B cell (primary cell): ENCODE measurements around the gene TUSC1. TPM values are rescaled to one million over a fixed set of nuclear protein-coding genes. Genes with fewer than 3 reads are reported as not detected.

Experiments
- ATAC-seq: fragments of 200-7000 bp; cut with Tn5 transposase; one replicate; pipeline ENCODE4 v1.10.0; 2021; ENCODE audit warnings: low read depth, mild to moderate bottlenecking, moderate number of reproducible peaks, moderate library complexity
- CTCF ChIA-PET: fragments of 350-600 bp; sonication (Branson Sonifier 250); formaldehyde crosslinking; loops from one replicate; lab custom pipeline; 2021; ENCODE audit warnings: antibody characterized with exemption, inconsistent platforms; lab: Charles Lee
- POLR2A ChIA-PET: fragments of 350-600 bp; sonication (Branson Sonifier 250); formaldehyde crosslinking; loops from one replicate; lab custom pipeline; 2021; ENCODE audit warnings: antibody characterized with exemption; lab: Charles Lee
- DNase-seq: peaks from one replicate; pipeline ENCODE4 v3.0.0; 2013
- H2AFZ ChIP-seq: 2 replicates; pipeline ENCODE4 v1.6.1; 2012; ENCODE audit warnings: mild to moderate bottlenecking, low read depth, low read length; ENCODE audit not compliant: insufficient read depth, poor library complexity, severe bottlenecking
- H3K27ac ChIP-seq, 2 donors: 1 replicate in 1 of 2; 2 replicates in 1 of 2; pipeline ENCODE4 v1.5.1; 2012 to 2013; ENCODE audit warnings: low read length in 2 of 2, mild to moderate bottlenecking in 2 of 2, moderate library complexity in 1 of 2
- H3K27me3 ChIP-seq, 4 experiments: fragments of 200-600 bp in 1 of 4; sonication (generic) in 1 of 4; replicated peaks in 1 of 4; 1 replicate in 2 of 4; 2 replicates in 2 of 4; pipeline versions ENCODE4 v1.6.1 to v1.7.0; 2013 to 2016; ENCODE audit warnings: low read length in 3 of 4, mild to moderate bottlenecking in 2 of 4, mixed read lengths in 1 of 4, moderate library complexity in 1 of 4; ENCODE audit not compliant: insufficient read depth in 4 of 4, control insufficient read depth in 3 of 4; ENCODE audit errors: control extremely low read depth in 1 of 4
- H3K36me3 ChIP-seq, 2 experiments: replicated peaks in 1 of 2; 1 replicate in 1 of 2; 2 replicates in 1 of 2; pipeline versions ENCODE4 v1.6.1 to v1.7.1; 2013; ENCODE audit warnings: low read length in 1 of 2; ENCODE audit not compliant: insufficient read depth in 2 of 2, control insufficient read depth in 1 of 2; ENCODE audit errors: control extremely low read depth in 1 of 2, extremely low read depth in 1 of 2
- H3K4me1 ChIP-seq, 2 donors: fragments of 200-600 bp in 1 of 2; sonication (generic) in 1 of 2; 1 replicate in 1 of 2; 2 replicates in 1 of 2; pipeline versions ENCODE4 v1.5.1 to v1.6.1; 2013 to 2017; ENCODE audit warnings: low read length in 2 of 2; ENCODE audit not compliant: control insufficient read depth in 2 of 2, insufficient read depth in 2 of 2
- H3K4me2 ChIP-seq: replicated peaks from 2 replicates; pipeline ENCODE3; 2012; ENCODE audit warnings: mild to moderate bottlenecking, low read depth, low read length; ENCODE audit not compliant: poor library complexity, severe bottlenecking
- H3K4me3 ChIP-seq, 5 experiments: fragments of 200-600 bp in 1 of 5; sonication (generic) in 1 of 5; 1 replicate in 3 of 5; 2 replicates in 2 of 5; pipeline versions ENCODE4 v1.5.1 to v1.7.0; 2011 to 2016; ENCODE audit warnings: low read length in 4 of 5, mild to moderate bottlenecking in 4 of 5, low read depth in 2 of 5, control low read depth in 1 of 5, moderate library complexity in 1 of 5; ENCODE audit not compliant: insufficient read depth in 1 of 5; ENCODE audit errors: control extremely low read depth in 1 of 5, extremely low read depth in 1 of 5
- H3K79me2 ChIP-seq: fragments of 200-600 bp; sonication (generic); one replicate; pipeline ENCODE4 v1.6.0; 2016; ENCODE audit warnings: low read length; ENCODE audit not compliant: control insufficient read depth, insufficient read depth
- H3K9ac ChIP-seq: fragments of 200-600 bp; sonication (generic); 2 replicates; pipeline ENCODE4 v1.6.1; 2017; ENCODE audit warnings: mild to moderate bottlenecking, low read length, moderate library complexity
- H3K9me3 ChIP-seq, 3 donors: one replicate each; pipeline versions ENCODE4 v1.6.1 to v1.7.1; 2013; ENCODE audit warnings: low read length in 2 of 3; ENCODE audit not compliant: control insufficient read depth in 2 of 3, insufficient read depth in 1 of 3; ENCODE audit errors: control extremely low read depth in 1 of 3
- H4K20me1 ChIP-seq: 2 replicates; pipeline ENCODE4 v1.6.0; 2012; ENCODE audit warnings: mild to moderate bottlenecking, low read length; ENCODE audit not compliant: insufficient read depth, control insufficient read depth, poor library complexity, severe bottlenecking
- H3K27ac Mint-ChIP-seq: one replicate; pipeline ENCODE4 v1.8.0; 2021; ENCODE audit warnings: mixed read lengths
- H3K27me3 Mint-ChIP-seq: one replicate; pipeline ENCODE4 v1.8.0; 2021; ENCODE audit warnings: mixed read lengths
- H3K4me1 Mint-ChIP-seq: one replicate; pipeline ENCODE4 v1.8.0; 2021; ENCODE audit warnings: mixed read lengths
- H3K4me3 Mint-ChIP-seq: one replicate; pipeline ENCODE4 v1.8.0; 2021; ENCODE audit warnings: mixed read lengths
- H3K9me3 Mint-ChIP-seq: one replicate; pipeline ENCODE4 v1.8.0; 2022; ENCODE audit warnings: mixed read lengths; ENCODE audit not compliant: insufficient read depth
- CTCF ChIP-seq: fragments of 200-600 bp; IDR thresholded peaks from one replicate; pipeline ENCODE4 v1.8.0; 2022; ENCODE audit warnings: antibody characterized with exemption, mild to moderate bottlenecking
- EZH2 ChIP-seq: IDR thresholded peaks from 2 replicates; pipeline ENCODE4 v1.6.1; 2012; ENCODE audit warnings: borderline replicate concordance, low read depth, mild to moderate bottlenecking, moderate library complexity, low read length; ENCODE audit not compliant: insufficient read depth, poor library complexity, severe bottlenecking
- WGBS: methylation state at CpG from one replicate; pipeline ENCODE4 v1.1.5; 2013; ENCODE audit warnings: missing lambda C conversion rate; ENCODE audit not compliant: insufficient coverage; 5-methylcytosine and 5-hydroxymethylcytosine counted together
- intact Hi-C: fragments of 100-400 bp; cut with micrococcal nuclease; formaldehyde crosslinking; loops from one replicate; pipeline ENCODE4 v1.10.0; 2022
- polyA plus RNA-seq: library from polyadenylated mRNA; depleted of rRNA; stranded (reverse); fragments of >200 nt; gene quantifications from 2 replicates; pipeline ENCODE4 v1.2.3, GENCODE V29; 2012
- total RNA-seq, 2 donors: library from RNA; stranded (reverse); fragments of 120-200 nt in 1 of 2; gene quantifications; 1 replicate in 1 of 2; 2 replicates in 1 of 2; pipeline versions ENCODE4 v1.2.3 to v1.2.4, GENCODE V29; 2013 to 2022

TUSC1 gene
- total and polyA plus RNA-seq, 2 donors (not counting 1 experiment from before 2014, with no cell fraction given) = 0.34 to 0.82 TPM

- no peaks in the 10 kb centered on the region for H3K4me1 Mint-ChIP-seq
These were observed 22.2 kb upstream of the TUSC1 start for GRCh38 chr9:25700430-25700829.

GRCh38 chr9:25691786-25692185 lies 13.5 kb upstream of the TUSC1 start:
- POLR2A ChIA-PET = no interaction called here
- no peak for ATAC-seq
- Mint-ChIP-seq H3K27me3 (no peaks in the 10 kb centered on the region), H3K4me3 (no peak overlapping the region), H3K27ac (no peak overlapping the region), H3K4me1 (no peaks in the 10 kb centered on the region), H3K9me3 (no peaks in the 10 kb centered on the region)
- no peaks in the 10 kb centered on the region for H3K9me3 ChIP-seq
- H3K9ac ChIP-seq = no peak overlapping the region
- H4K20me1 ChIP-seq = no peaks in the 10 kb centered on the region
- no peaks in the 10 kb centered on the region for H3K36me3 ChIP-seq
- WGBS = no CpG with 5 or more reads among the region's 4 CpGs
- no peak overlapping the region for H3K27ac ChIP-seq
- no peaks in the 10 kb centered on the region for H3K27me3 ChIP-seq
- H2AFZ ChIP-seq = no peak overlapping the region
- no peak overlapping the region for H3K4me2 ChIP-seq
- no peak overlapping the region for H3K4me3 ChIP-seq
- CTCF ChIA-PET = no interaction called here
- H3K79me2 ChIP-seq = no peaks in the 10 kb centered on the region
- intact Hi-C loops = no loop called here
- DNase-seq = no peak
- no peaks in the 10 kb centered on the region for H3K4me1 ChIP-seq
- TF ChIP-seq CTCF = no peak

More at GRCh38 chr9:25700430-25700829, 22.2 kb upstream of the TUSC1 start:
- H3K36me3 ChIP-seq = no peaks in the 10 kb centered on the region
- Mint-ChIP-seq H3K27ac (no peak overlapping the region), H3K27me3 (no peaks in the 10 kb centered on the region), H3K9me3 (no peaks in the 10 kb centered on the region), H3K4me3 (no peak overlapping the region)
- no peak for DNase-seq
- H3K9me3 ChIP-seq = no peaks in the 10 kb centered on the region
- ChIA-PET POLR2A (no interaction called here), CTCF (no interaction called here)
- H4K20me1 ChIP-seq = no peaks in the 10 kb centered on the region
- no peak overlapping the region for H3K27ac ChIP-seq
- no peak for ATAC-seq
- H2AFZ ChIP-seq = no peak overlapping the region
- no peak overlapping the region for H3K9ac ChIP-seq
- TF ChIP-seq CTCF (no peak), EZH2 (no peak)
- intact Hi-C loops = no loop called here
- H3K4me3 ChIP-seq = no peak overlapping the region
- H3K4me2 ChIP-seq = no peak overlapping the region
- no peaks in the 10 kb centered on the region for H3K79me2 ChIP-seq
- H3K27me3 ChIP-seq = no peaks in the 10 kb centered on the region
- H3K4me1 ChIP-seq = no peaks in the 10 kb centered on the region
